KMS-11 (cell line): ENCODE measurements around the gene TMEM232.

Experiments used
- H2AFZ ChIP-seq: fragments of 200-600 bp; sonication (generic); 2 replicates; pipeline ENCODE4 v1.6.1; 2016; ENCODE audit warnings: antibody characterized with exemption, mixed run types, low read depth
- H3K27ac ChIP-seq: fragments of 200-600 bp; sonication (generic); 2 replicates; pipeline ENCODE4 v1.6.1; 2016; ENCODE audit warnings: mild to moderate bottlenecking, mixed run types
- H3K27me3 ChIP-seq: fragments of 200-600 bp; sonication (generic); 2 replicates; pipeline ENCODE4 v1.6.1; 2017; ENCODE audit warnings: mild to moderate bottlenecking, low read depth, mixed run types, moderate library complexity; ENCODE audit not compliant: insufficient read depth
- H3K36me3 ChIP-seq: fragments of 200-600 bp; sonication (generic); 2 replicates; pipeline ENCODE4 v1.6.1; 2017; ENCODE audit warnings: mild to moderate bottlenecking, mixed run types; ENCODE audit not compliant: insufficient read depth
- H3K4me1 ChIP-seq: fragments of 200-600 bp; sonication (generic); 2 replicates; pipeline ENCODE4 v1.6.1; 2016; ENCODE audit warnings: mild to moderate bottlenecking, low read depth, mixed run types; ENCODE audit not compliant: poor library complexity, severe bottlenecking
- H3K4me2 ChIP-seq: fragments of 200-600 bp; sonication (generic); 2 replicates; pipeline ENCODE4 v1.7.0; 2016; ENCODE audit warnings: mild to moderate bottlenecking, mixed run types
- H3K4me3 ChIP-seq: fragments of 200-600 bp; sonication (generic); IDR thresholded peaks from 2 replicates; pipeline ENCODE4 v1.6.1; 2017; ENCODE audit warnings: low read depth, low read length, mixed read lengths; ENCODE audit not compliant: insufficient read depth
- H3K79me2 ChIP-seq: fragments of 200-600 bp; sonication (generic); 2 replicates; pipeline ENCODE4 v1.6.1; 2016; ENCODE audit warnings: low read depth, mixed run types; ENCODE audit not compliant: insufficient read depth
- H3K9ac ChIP-seq: fragments of 200-600 bp; sonication (generic); 2 replicates; pipeline ENCODE4 v1.6.1; 2016; ENCODE audit warnings: mild to moderate bottlenecking, mixed run types
- H4K20me1 ChIP-seq: fragments of 200-600 bp; sonication (generic); 2 replicates; pipeline ENCODE4 v1.6.1; 2016; ENCODE audit warnings: mild to moderate bottlenecking, mixed run types; ENCODE audit not compliant: insufficient read depth
- TF ChIP-seq, protein P1 (sequence below): fragments of 200-600 bp; sonication (generic); conservative IDR thresholded peaks from 2 replicates; pipeline ENCODE4 v1.6.1; 2017; ENCODE audit warnings: low read depth, mild to moderate bottlenecking, antibody characterized with exemption, low read length, moderate library complexity, mixed read lengths

TMEM232 gene

DNA sequence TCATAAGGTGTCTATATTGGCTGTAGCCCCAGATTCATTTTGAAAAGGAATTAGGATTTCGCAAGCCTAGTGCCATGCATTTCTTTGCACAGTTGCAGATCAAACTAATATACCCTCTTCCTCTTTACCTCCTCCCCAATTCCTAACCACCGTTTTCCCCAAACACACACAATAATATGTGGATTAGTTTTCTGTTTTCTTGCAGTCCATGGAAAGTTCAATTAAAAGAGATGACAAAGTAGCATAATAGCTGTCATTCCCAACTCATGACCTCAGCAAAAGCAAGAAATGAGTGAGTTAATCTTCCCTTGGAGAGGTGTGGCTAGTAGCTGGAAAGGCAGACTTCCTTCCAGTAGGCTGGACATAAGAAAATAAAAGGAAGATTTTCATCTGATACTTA, 349.1 kb downstream of the TMEM232 start:
- H3K4me3 ChIP-seq = no peak overlapping the region
- no peak overlapping the region for H3K9ac ChIP-seq
- no peak overlapping the region for H3K4me2 ChIP-seq
- H3K4me1 ChIP-seq = no peaks in the 10 kb centered on the region
- no peak overlapping the region for H2AFZ ChIP-seq
- H3K27me3 ChIP-seq = no peaks in the 10 kb centered on the region
- no peaks in the 10 kb centered on the region for H4K20me1 ChIP-seq
- no peaks in the 10 kb centered on the region for H3K79me2 ChIP-seq
- H3K27ac ChIP-seq = no peak overlapping the region
- H3K36me3 ChIP-seq = no peaks in the 10 kb centered on the region; the same call in 1 of the 2 replicates
- TF ChIP-seq, protein P1, sequence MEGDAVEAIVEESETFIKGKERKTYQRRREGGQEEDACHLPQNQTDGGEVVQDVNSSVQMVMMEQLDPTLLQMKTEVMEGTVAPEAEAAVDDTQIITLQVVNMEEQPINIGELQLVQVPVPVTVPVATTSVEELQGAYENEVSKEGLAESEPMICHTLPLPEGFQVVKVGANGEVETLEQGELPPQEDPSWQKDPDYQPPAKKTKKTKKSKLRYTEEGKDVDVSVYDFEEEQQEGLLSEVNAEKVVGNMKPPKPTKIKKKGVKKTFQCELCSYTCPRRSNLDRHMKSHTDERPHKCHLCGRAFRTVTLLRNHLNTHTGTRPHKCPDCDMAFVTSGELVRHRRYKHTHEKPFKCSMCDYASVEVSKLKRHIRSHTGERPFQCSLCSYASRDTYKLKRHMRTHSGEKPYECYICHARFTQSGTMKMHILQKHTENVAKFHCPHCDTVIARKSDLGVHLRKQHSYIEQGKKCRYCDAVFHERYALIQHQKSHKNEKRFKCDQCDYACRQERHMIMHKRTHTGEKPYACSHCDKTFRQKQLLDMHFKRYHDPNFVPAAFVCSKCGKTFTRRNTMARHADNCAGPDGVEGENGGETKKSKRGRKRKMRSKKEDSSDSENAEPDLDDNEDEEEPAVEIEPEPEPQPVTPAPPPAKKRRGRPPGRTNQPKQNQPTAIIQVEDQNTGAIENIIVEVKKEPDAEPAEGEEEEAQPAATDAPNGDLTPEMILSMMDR = no peak

DNA sequence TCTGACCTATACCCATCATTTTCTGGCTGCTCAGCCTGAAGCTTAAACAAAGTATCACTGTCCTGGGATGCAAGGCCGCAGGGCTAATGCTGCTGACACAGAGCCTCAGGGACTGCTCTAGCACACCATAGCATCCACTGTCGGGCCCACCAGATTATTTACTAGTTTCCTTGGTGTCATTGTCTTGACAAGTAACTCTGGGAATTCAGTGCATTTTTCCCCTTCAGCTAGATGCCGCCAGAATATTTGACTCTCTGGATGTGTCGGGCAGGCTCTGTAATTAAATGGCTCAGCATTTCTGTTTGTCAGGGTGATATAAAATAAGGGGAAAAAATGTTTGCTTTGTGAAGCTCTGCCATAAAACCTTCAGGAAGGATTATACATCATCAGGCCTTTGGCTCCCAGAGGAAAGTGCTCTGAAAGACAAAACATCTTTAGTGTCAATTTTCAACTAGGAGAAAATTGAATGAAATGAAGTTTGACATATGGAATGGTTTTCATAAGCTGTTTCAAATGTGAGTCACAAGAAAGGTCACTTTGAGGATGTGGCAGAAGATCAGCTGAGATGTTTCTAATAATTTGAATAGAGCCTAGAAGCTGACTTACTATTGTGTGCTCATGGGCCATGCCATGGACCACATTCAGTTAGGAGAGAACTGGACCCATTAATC, 350.1 kb downstream of the TMEM232 start:
- no peak overlapping the region for H3K4me3 ChIP-seq
- no peak overlapping the region for H3K27ac ChIP-seq
- H2AFZ ChIP-seq = no peak overlapping the region
- TF ChIP-seq, protein P1 = no peak
- no peaks in the 10 kb centered on the region for H3K27me3 ChIP-seq
- H3K36me3 ChIP-seq = no peaks in the 10 kb centered on the region; the same call in 1 of the 2 replicates
- H3K4me1 ChIP-seq = no peaks in the 10 kb centered on the region
- no peak overlapping the region for H3K9ac ChIP-seq
- H3K4me2 ChIP-seq = no peak overlapping the region
- H4K20me1 ChIP-seq = no peaks in the 10 kb centered on the region
- H3K79me2 ChIP-seq = no peaks in the 10 kb centered on the region

GRCh38 chr5:110371725-110372041, 354.8 kb downstream of the TMEM232 start:
- no peak overlapping the region for H3K4me2 ChIP-seq
- no peak overlapping the region for H2AFZ ChIP-seq

DNA sequence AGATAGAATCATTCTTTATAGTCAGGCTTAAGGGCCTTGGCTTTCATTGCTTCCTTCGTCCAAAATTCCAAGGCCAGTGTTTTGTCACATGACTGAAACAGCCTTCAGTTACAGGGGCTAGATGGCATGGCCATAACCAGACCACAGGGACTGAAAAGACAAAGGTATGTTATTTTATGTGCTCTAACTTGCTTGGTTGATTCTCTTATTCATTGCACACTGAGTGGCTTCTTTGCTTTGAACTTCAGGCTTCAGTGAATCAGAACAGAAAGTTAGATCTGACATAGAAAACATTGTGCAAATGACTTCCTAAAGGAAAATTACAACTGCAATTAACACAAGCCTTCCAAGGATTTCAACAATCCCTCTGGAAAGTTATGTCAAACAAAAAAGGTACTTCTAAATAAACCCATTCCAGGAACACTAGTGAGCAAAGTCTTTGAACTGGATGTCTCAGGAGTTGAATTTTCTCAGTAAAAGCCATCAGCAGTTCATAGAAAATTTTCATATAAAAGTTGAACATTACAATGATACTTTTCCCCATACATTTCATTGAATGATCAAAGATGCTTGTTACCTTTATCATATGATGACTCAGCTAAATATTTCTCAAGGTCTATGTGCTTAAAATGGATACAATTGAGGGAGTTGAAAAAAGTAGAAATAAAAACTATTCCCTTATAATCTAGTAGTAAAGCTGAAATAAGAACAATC, 355.3 kb downstream of the TMEM232 start:
- Histone ChIP-seq H3K27ac (no peak overlapping the region), H3K4me2 (no peak overlapping the region), H3K36me3 (no peaks in the 10 kb centered on the region), H3K4me3 (no peak overlapping the region), H3K27me3 (no peaks in the 10 kb centered on the region), H3K79me2 (no peaks in the 10 kb centered on the region), H3K4me1 (no peaks in the 10 kb centered on the region), H2AFZ (no peak overlapping the region), H3K9ac (no peak overlapping the region), H4K20me1 (no peaks in the 10 kb centered on the region)
- TF ChIP-seq, protein P1 = no peak

More at GRCh38 chr5:110371725-110372041, 354.8 kb downstream of the TMEM232 start:
- no peaks in the 10 kb centered on the region for H3K27me3 ChIP-seq
- H3K4me1 ChIP-seq = no peaks in the 10 kb centered on the region
- no peaks in the 10 kb centered on the region for H3K36me3 ChIP-seq
- no peak overlapping the region for H3K9ac ChIP-seq
- no peak overlapping the region for H3K27ac ChIP-seq
- H4K20me1 ChIP-seq = no peaks in the 10 kb centered on the region
- H3K79me2 ChIP-seq = no peaks in the 10 kb centered on the region
- no peak overlapping the region for H3K4me3 ChIP-seq
- TF ChIP-seq, protein P1 = no peak
